ENCODE data around the gene TFF1.

DNA sequence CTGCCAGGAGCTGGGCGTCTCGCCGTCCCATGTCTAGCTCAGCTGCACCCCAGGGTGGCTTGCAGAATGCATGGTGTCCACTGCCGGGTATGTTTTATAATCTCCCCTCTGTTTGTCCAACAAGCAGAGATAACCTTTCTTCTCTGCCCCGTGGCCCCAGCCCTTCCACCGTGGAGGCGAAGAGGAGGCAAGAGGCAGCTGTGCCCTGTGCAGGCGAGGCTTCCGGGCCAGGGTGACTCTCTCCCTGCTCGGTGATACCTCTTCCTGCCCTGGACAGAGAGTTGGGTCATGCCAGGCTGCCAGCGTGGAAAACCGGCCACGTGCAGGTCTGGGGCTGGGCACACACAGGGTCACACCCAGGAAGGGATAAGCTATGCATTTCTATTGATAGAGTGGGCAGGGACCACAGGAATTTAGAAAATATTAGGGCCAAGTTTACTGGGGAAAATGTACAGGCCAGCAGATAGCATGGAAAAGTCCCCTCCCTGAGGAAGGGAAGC is 15.4 kb downstream of the TFF1 start, which contains the start of gene TFF2:
- TF ChIP-seq, protein P1, sequence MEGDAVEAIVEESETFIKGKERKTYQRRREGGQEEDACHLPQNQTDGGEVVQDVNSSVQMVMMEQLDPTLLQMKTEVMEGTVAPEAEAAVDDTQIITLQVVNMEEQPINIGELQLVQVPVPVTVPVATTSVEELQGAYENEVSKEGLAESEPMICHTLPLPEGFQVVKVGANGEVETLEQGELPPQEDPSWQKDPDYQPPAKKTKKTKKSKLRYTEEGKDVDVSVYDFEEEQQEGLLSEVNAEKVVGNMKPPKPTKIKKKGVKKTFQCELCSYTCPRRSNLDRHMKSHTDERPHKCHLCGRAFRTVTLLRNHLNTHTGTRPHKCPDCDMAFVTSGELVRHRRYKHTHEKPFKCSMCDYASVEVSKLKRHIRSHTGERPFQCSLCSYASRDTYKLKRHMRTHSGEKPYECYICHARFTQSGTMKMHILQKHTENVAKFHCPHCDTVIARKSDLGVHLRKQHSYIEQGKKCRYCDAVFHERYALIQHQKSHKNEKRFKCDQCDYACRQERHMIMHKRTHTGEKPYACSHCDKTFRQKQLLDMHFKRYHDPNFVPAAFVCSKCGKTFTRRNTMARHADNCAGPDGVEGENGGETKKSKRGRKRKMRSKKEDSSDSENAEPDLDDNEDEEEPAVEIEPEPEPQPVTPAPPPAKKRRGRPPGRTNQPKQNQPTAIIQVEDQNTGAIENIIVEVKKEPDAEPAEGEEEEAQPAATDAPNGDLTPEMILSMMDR (tag by site-specific recombination; IDR thresholded peaks at IDR 0.05) = no peak
- TF ChIP-seq, protein P2, sequence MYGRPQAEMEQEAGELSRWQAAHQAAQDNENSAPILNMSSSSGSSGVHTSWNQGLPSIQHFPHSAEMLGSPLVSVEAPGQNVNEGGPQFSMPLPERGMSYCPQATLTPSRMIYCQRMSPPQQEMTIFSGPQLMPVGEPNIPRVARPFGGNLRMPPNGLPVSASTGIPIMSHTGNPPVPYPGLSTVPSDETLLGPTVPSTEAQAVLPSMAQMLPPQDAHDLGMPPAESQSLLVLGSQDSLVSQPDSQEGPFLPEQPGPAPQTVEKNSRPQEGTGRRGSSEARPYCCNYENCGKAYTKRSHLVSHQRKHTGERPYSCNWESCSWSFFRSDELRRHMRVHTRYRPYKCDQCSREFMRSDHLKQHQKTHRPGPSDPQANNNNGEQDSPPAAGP (tag by site-specific recombination; IDR thresholded peaks at IDR 0.05) = no peak
- no peak for TF ChIP-seq IKZF3 (tag by site-specific recombination; IDR thresholded peaks at IDR 0.05)
- TF ChIP-seq, protein P3, sequence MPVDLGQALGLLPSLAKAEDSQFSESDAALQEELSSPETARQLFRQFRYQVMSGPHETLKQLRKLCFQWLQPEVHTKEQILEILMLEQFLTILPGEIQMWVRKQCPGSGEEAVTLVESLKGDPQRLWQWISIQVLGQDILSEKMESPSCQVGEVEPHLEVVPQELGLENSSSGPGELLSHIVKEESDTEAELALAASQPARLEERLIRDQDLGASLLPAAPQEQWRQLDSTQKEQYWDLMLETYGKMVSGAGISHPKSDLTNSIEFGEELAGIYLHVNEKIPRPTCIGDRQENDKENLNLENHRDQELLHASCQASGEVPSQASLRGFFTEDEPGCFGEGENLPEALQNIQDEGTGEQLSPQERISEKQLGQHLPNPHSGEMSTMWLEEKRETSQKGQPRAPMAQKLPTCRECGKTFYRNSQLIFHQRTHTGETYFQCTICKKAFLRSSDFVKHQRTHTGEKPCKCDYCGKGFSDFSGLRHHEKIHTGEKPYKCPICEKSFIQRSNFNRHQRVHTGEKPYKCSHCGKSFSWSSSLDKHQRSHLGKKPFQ (tag by site-specific recombination; IDR thresholded peaks at IDR 0.05) = no peak
- no peak for TF ChIP-seq ZNF274 (IDR thresholded peaks at IDR 0.05; ENCODE audit: low read length)
- no peak for TF ChIP-seq ZNF274 (tag by site-specific recombination; IDR thresholded peaks at IDR 0.05; ENCODE audit: borderline replicate concordance)
- TF ChIP-seq, protein P4, sequence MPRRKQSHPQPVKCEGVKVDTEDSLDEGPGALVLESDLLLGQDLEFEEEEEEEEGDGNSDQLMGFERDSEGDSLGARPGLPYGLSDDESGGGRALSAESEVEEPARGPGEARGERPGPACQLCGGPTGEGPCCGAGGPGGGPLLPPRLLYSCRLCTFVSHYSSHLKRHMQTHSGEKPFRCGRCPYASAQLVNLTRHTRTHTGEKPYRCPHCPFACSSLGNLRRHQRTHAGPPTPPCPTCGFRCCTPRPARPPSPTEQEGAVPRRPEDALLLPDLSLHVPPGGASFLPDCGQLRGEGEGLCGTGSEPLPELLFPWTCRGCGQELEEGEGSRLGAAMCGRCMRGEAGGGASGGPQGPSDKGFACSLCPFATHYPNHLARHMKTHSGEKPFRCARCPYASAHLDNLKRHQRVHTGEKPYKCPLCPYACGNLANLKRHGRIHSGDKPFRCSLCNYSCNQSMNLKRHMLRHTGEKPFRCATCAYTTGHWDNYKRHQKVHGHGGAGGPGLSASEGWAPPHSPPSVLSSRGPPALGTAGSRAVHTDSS (tag by site-specific recombination; IDR thresholded peaks at IDR 0.05) = no peak
- TF ChIP-seq ZSCAN23 (tag by site-specific recombination; IDR thresholded peaks at IDR 0.05) = no peak
- TF ChIP-seq, protein P5, sequence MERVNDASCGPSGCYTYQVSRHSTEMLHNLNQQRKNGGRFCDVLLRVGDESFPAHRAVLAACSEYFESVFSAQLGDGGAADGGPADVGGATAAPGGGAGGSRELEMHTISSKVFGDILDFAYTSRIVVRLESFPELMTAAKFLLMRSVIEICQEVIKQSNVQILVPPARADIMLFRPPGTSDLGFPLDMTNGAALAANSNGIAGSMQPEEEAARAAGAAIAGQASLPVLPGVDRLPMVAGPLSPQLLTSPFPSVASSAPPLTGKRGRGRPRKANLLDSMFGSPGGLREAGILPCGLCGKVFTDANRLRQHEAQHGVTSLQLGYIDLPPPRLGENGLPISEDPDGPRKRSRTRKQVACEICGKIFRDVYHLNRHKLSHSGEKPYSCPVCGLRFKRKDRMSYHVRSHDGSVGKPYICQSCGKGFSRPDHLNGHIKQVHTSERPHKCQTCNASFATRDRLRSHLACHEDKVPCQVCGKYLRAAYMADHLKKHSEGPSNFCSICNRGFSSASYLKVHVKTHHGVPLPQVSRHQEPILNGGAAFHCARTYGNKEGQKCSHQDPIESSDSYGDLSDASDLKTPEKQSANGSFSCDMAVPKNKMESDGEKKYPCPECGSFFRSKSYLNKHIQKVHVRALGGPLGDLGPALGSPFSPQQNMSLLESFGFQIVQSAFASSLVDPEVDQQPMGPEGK (tag by site-specific recombination; IDR thresholded peaks at IDR 0.05) = no peak
- TF ChIP-seq, protein P6, sequence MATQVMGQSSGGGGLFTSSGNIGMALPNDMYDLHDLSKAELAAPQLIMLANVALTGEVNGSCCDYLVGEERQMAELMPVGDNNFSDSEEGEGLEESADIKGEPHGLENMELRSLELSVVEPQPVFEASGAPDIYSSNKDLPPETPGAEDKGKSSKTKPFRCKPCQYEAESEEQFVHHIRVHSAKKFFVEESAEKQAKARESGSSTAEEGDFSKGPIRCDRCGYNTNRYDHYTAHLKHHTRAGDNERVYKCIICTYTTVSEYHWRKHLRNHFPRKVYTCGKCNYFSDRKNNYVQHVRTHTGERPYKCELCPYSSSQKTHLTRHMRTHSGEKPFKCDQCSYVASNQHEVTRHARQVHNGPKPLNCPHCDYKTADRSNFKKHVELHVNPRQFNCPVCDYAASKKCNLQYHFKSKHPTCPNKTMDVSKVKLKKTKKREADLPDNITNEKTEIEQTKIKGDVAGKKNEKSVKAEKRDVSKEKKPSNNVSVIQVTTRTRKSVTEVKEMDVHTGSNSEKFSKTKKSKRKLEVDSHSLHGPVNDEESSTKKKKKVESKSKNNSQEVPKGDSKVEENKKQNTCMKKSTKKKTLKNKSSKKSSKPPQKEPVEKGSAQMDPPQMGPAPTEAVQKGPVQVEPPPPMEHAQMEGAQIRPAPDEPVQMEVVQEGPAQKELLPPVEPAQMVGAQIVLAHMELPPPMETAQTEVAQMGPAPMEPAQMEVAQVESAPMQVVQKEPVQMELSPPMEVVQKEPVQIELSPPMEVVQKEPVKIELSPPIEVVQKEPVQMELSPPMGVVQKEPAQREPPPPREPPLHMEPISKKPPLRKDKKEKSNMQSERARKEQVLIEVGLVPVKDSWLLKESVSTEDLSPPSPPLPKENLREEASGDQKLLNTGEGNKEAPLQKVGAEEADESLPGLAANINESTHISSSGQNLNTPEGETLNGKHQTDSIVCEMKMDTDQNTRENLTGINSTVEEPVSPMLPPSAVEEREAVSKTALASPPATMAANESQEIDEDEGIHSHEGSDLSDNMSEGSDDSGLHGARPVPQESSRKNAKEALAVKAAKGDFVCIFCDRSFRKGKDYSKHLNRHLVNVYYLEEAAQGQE (tag by site-specific recombination; IDR thresholded peaks at IDR 0.05) = no peak
- no peak for TF ChIP-seq ZNF596 (tag by site-specific recombination; IDR thresholded peaks at IDR 0.05)
